HG03378 (cell line): Measurements from ENCODE around the gene SLC9A4.
A peak's percentile ranks its signal among the peaks of the same experiment; 100 is the strongest.

ENCODE experiments used
- ATAC-seq: cut with Tn5 transposase; IDR thresholded peaks from one replicate; pipeline ENCODE4 v1.9.1; 2021; ENCODE audit warnings: mild to moderate bottlenecking, moderate library complexity; ENCODE audit not compliant: unreplicated experiment

The SLC9A4 gene, protein sequence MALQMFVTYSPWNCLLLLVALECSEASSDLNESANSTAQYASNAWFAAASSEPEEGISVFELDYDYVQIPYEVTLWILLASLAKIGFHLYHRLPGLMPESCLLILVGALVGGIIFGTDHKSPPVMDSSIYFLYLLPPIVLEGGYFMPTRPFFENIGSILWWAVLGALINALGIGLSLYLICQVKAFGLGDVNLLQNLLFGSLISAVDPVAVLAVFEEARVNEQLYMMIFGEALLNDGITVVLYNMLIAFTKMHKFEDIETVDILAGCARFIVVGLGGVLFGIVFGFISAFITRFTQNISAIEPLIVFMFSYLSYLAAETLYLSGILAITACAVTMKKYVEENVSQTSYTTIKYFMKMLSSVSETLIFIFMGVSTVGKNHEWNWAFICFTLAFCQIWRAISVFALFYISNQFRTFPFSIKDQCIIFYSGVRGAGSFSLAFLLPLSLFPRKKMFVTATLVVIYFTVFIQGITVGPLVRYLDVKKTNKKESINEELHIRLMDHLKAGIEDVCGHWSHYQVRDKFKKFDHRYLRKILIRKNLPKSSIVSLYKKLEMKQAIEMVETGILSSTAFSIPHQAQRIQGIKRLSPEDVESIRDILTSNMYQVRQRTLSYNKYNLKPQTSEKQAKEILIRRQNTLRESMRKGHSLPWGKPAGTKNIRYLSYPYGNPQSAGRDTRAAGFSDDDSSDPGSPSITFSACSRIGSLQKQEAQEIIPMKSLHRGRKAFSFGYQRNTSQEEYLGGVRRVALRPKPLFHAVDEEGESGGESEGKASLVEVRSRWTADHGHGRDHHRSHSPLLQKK

DNA sequence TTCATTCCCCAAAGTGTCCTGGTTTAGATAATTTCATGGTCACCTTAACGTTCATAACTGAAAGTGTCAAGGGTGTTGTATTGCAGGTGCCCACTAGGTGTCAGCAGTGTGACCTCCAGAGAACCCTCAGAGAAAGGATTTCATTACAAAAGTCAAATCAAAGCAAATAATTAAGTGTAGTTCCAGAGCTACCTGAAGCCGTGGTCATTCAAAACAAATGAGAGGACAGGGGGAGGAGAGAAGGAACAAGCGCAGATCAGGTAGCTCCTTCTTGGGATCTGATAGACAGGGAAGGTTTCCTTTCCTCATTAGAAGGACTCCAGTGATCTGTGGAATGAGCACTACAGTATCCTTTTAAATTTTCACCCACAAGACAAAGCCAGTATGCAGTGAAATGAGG is at the start of gene SLC9A4:
TSS of gene SLC9A4 (plus strand) at position 207 of the 400 bp plus-strand sequence. CDS start 534 bp downstream, outside the sequence.
- peak; percentile 63 for ATAC-seq

DNA sequence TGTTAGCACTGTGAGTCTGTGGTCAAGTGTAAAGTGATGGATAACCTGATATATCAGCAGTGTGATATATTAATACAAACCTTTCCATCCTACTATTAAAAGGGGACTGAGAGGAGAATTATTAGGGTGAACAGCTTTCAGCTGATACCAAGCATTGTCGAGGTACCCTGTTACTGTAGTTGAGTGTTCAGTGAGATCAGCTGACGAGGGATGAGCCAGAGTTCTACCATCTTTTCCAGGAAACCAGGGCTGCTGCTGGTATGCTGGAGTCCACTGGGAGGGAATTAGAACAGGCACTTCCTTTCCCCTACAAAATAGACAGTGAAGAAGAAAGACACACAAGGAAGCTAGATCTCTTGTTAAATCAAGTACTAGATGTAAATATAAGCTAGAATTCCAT is 49.7 kb upstream of the SLC9A4 start:
- ATAC-seq, result no peak

DNA sequence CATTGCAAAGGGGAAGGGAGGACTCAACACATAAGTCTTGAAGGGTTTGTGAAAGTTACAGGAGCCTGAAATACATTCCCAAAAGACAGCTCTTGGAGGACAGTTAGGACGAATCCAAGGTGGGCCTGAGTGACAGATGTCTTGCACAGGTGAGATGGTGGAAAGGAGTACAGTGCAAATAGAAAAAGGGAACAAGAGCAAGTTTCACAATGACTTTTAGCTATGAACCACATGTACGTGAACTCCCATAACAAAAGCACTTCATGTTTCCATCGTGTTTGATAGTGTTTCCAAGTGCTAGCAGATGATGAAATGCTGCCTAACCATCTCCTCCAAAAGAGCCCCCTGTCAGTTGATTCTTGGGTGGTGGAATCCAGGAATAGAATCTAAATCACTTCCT is 48.3 kb upstream of the SLC9A4 start:
- ATAC-seq, result peak; percentile 98

DNA sequence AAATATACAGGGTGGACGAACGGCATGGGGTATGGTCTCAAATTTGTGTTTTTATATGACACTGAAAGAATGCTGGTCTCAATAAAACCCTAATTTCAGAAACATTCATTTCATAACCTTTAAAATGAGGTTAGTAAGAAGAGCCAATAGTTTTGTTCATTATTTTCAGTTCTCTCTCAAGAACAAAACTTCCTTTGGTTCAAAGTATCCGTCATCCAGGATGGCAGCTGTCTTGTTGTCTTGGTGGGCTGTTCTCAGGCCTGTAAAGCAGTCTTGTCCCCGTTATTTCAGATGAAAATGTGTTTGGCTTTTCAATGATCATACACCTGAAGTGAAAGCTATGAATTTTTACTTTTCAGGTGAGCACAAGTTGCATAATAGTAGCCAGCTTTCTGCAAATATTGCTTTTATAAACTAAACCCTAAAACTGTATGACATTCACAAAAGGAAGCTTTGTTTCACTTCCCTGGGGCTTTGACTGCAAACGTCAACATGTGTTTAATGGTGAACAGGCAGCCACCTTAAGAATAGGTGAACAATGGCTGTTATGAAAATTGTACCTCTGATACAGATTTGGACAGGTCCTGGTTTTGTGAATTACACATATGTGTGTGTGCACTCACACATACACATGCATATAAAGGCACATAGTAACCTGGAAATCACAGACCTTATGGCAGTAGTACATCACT is 47.4 kb upstream of the SLC9A4 start:
- no peak for ATAC-seq

DNA sequence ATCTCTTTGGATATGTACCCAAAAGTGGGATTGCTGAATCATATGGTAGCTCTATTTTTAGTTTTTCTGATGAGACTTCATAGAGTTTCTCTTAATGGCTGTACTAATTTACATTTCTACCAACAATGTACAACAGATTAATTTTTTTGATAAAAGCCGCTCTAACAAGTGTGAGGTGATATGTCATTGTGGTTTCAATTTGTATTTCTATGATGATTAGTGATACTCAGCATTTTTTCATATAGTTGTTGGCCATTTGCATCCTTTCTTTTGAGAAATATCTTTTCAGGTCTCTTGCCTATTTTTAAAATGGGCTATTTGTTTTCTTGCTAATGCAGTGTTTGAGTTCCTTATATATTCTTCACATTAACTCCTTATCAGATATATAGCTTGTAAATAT is 45.8 kb upstream of the SLC9A4 start:
- ATAC-seq, result no peak

DNA sequence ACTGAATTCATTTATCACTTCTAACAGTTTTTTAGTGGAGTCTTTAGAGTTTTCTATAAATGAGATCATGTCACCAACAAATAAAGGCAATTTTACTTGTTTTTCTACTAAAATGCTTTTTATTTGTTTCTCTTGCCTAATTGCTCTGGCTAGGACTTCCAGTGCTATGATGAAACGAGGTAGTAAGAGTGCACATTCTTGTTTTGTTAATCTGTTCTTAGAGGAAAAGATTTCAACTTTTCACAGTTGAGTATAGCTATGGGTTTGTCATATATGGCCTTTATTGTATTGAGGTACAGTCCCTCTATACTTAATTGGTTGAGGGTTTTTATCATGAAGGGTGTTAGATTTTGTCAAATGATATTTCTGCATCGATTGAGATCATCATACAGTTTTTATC is 44.5 kb upstream of the SLC9A4 start:
- ATAC-seq, result no peak

DNA sequence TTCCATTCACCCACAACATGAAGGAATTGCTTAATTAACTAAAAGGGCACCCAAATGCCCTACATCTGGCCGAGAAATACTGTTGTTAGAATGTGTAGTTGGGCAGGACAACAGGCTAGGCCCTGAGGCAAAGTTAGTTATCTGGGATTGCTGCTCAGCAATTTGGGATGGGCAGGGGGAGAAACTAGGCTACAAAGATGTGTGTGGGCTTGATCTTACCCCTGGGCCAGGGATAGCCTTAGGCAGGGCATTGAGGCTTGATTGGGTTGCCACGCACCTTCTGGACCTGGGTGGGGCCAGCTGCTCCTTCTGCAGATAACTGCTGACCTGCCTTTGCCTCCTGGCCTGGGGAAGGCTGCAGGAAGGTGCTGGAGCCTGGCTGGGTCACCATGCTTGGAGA is 40.6 kb upstream of the SLC9A4 start:
- no peak for ATAC-seq

DNA sequence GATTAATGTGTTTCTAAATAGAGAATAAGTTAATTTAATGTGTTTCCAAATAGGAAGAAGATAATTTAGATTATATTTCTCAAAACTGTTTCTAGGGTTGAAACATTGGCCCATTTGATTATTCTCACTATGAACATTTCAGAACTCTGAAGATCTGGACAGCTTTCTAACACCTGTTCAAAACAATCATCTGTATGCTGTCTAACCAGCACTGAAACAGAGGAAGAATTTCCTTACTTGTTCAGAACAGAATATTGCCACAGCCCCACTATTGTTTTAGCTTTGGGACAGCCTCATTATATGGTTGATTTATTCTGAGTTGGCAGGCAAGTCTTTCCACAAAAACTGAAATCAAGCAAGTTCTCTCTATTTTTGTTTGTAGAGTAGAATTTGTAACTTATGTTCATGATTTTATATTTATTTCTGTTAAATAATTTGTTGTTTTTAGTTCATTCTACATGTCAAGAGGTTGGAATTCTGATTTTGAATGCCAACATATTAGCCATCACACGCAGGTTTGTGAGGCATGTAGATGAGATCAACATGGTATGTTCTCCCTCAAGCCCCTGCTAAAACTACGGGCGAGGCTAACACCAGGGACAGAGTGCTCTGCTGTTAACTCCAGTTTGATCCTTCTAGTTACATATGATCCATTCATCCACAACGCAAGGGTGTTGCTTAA is 38.9 kb upstream of the SLC9A4 start:
- ATAC-seq, result no peak

DNA sequence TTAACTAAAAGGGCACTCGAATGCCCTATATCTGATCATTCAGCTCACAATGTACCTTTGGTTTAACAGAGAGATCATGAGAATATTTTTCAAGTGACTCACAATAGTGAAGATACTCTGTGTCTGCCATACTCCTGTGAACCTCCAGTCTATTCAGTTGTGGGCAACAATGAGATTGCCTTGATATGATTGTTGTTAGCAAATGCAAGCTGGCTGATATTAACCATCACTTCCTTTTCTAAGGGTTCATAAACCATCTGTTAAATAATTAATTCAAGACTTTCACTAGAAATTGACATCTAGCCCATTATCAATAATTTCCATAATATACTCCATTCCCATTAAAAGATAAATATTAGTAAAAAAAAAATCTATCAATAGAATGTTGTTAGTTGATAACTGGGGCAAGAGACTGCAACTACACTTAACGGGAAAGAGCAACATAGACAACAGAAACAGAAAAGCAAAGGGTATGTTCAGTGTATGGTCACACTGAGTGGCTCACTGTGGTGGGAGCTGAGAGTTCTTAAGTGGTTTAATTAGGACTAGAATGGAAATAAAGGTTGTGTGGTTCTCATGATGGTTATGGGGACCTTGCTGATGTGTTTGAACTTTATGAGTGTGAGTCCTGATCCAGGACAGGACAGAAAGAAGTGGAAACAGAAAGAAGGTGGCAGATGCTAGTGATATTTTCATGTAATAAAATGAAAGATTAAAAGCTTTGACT is 38.2 kb upstream of the SLC9A4 start:
- peak; percentile 57 for ATAC-seq

DNA sequence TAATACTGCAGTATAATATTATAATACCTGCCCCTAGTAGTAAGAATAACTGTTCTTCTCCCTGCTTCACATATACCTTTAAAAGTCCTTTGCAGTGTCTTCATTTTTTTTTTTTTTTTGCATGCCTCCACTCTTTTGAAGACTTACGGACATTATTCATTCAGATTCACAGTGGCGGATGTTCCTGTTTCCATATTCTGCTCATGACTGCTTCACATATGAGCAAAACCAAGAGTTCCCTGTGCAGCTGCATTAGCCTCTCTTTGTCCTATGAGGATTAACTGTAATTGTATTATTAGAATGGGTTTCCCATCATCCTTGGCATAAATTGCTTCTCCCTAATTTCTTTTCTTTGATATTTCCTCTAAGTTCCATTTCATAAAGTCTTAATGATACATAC is 37.3 kb upstream of the SLC9A4 start:
- ATAC-seq, result no peak

DNA sequence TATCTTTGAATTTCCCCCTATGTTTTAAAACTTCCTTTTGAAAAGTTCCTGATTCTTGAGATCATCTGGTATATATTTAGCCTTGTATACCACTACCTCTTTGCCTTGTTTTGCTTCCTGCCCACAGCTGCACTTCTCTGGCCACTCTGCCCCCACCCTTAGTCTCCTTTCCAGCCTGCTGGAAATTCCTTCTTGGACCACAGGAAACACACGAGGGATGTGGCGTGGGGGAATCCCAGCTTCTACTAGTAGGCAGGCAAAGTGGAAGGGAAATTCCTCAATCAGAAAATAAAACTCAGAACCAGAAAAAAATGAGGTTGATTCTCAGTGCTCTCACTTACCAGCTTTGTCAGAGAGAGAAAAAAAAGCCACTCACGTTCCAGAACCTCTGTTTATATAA is 36.7 kb upstream of the SLC9A4 start:
- no peak for ATAC-seq

DNA sequence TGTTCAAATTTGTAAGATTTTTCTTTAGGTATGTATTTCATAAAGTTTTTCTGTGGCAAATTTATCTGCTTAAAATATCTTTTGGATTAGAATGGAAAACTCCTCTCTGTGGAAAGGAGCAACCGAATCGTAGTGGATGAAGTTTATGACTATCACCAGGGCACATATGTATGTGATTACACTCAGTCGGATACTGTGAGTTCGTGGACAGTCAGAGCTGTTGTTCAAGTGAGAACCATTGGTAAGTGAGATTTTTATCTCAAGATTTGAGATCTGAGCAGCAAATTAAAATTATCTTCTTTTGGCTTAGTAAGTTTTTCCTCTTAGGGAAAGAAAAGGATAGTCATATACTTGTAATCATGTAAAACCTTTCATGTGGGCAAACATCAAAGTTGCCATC is 35.9 kb upstream of the SLC9A4 start:
- no peak for ATAC-seq

DNA sequence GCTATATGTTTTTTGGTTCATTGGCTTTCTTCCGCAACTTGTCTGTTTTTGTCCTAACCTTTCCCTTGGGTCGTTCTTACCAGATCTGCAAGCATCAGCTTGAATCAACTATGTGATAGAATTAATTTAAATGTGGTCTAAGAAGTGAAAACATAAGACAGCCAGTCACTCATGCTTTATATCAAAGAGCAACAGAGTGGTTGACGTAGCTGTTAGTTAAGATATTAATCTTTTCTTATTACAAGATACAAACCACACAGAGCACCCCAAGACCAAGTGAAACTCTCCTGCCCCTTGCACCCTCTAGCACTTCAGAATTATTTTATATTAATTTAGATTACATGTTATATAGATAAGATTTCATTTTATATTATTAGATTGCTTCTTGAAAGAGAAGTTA is 34.9 kb upstream of the SLC9A4 start:
- ATAC-seq, result no peak

DNA sequence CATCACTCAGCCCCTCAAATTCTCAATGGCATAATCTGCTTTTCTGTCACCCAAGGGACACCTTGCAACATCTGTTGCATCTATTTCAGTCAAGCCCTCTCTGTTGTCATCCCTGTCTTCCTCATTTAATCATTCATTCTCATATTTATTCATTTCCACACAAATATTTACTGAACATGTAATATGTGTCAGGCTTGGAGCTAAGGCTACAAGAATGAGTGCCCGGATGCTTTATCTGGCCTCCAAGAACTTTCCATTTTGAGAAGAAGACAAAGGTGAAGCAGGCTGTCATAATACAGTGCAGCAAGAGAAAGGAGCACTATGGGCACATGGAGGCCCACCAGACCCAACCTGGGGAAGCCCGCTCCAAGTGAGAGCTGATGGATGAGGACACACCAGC is 34.4 kb upstream of the SLC9A4 start:
- ATAC-seq, result no peak

DNA sequence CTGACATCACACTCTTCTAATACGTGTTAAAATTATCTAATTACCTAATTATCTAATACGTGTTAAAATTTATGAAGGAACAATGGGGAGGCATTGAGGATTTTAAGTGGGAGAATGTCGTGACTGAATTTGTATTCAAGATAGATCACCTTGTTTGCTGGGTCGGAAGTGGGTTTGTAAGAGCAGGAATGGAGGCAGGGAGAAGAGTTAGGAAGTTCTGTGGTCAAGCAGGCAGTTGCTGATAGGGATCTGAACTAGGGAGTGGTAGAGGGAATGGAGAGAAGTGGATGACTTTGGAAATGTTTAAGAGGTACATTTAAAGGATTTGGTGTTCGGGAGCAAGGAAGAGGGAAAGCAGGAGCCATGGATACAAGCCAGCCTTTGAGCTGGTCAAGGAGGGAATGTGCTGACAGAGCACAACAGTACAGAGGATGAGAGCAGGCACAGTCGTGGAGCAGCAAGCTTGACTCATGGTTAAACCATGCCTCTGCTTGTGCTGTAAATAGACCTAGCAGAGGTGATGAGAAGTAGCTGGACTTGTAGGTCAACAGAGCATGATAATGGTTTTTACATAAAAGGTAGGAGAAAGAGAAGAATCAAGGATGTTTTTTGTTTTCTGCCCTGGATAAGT is 33.8 kb upstream of the SLC9A4 start:
- ATAC-seq, result no peak

DNA sequence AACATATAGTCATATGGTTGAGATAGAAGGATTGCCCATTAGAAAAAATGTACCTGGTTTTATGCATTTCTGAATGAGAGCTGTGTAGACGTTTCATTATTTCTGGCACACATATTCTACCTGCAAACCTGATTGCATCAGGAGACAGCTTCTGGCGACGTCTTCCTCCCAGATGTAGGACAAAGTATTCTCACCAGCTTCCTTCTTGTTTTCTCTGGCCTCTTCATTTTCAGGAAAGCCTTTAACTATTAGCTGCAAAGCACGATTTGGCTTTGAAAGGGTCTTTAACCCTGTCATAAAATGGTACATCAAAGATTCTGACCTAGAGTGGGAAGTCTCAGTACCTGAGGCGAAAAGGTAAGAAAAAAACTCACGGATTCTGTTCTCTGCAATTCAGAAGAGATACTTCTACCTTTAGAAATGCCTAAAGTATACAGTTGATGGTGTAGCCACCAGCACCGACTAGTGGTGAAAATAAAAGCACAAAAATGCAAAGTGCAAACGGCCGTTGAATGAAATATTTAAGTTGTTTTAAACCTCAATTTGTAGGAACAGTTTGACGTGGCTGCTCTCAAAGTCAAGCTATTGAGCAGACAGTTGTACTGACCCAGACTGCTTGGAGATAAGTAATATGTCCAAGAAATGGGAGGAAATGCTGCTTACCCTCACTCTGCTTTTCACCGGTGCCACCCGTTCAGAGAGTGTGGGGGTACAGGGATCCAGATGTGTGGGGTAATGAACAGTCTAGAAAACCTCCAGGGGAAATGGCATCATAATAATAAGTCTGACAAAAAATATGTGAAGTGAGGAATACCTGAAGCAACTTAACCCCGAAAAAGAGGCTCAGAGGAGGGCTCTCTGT is 29.8 kb upstream of the SLC9A4 start:
- ATAC-seq, result peak; percentile 69

DNA sequence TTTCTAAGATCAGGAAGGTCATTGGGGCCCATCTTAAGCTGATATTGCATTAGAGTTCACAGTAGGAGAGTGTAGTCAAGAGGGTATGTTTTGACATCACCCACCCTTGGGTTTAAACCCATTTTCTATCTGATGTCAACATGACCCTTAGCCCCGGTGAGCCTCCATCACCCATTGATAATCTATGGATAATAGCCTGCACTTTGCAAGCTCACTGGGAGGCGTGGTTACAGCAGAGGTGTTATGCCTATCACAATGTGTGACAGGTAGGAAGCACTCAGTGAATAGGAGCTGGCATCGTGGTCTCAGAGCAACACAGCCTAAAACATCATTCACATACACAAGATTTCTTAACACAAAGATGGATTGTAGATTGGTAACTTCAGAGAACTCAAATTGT is 28.8 kb upstream of the SLC9A4 start:
- ATAC-seq, result no peak

DNA sequence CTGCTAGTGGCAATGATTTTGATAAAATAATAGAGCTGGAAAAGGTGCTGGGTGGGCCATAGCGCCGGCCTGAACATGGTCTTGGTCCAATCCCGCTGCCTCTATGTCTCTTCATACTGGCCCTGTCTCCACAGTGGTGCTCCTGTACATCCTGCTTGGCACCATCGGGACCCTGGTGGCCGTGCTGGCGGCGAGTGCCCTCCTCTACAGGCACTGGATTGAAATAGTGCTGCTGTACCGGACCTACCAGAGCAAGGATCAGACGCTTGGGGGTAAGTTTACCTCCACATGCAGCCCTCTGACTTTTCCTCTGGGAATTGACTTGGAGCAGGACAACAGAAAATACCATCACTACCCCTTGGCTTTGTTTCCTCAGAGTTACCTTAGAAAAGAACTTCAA is 26.1 kb upstream of the SLC9A4 start:
- ATAC-seq, result no peak

DNA sequence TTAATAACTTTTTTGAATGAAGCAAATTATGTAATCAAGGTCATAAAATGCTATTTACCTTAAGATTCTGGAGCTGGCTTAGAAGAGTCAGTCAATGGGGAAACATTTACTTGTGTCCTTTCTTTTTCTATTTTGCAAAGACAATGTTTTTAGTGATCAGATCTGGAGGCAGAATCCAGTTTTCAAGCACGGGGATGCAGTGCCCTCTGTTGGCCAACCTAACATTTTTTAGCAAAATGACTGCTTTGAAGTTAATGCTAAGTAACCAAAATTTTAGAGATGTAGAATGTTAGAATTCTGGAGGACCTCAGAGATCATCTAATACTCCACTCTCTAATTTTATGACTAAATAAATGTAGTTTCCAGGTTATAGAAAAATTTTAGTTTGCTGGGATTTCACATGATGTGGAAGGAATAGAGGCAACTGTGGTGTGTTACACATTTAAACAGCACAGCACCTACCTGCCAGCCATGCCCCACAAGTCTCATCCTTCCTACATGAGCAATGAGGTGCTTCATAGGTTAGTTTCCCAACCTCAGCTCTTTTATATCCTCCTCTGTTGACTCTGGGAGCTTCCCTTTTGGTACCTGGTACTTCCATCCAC is 23.6 kb upstream of the SLC9A4 start:
- ATAC-seq, result peak; percentile 47
